ENCODE data around the gene FAT1.

DNA sequence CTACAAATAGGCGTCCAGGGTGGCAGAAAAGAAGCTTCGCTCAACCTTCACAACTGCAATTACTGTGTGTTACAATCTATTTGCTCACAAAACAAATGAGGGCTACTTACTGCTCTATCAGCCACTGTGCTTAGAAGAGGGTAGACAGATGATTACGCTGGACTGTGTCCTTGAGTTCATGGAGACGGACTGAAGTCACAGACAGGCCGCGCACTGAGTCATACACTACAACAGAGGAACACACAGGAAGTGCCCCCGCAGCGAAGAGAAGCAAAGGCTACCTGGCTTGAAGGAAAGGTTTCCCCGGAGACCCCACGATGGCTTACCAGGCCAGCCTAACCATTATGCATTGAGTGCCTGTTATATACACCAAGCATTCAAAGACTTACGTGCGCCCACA, 25.6 kb downstream of the FAT1 start:
- TF ChIP-seq, protein P1, sequence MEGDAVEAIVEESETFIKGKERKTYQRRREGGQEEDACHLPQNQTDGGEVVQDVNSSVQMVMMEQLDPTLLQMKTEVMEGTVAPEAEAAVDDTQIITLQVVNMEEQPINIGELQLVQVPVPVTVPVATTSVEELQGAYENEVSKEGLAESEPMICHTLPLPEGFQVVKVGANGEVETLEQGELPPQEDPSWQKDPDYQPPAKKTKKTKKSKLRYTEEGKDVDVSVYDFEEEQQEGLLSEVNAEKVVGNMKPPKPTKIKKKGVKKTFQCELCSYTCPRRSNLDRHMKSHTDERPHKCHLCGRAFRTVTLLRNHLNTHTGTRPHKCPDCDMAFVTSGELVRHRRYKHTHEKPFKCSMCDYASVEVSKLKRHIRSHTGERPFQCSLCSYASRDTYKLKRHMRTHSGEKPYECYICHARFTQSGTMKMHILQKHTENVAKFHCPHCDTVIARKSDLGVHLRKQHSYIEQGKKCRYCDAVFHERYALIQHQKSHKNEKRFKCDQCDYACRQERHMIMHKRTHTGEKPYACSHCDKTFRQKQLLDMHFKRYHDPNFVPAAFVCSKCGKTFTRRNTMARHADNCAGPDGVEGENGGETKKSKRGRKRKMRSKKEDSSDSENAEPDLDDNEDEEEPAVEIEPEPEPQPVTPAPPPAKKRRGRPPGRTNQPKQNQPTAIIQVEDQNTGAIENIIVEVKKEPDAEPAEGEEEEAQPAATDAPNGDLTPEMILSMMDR (conservative IDR thresholded peaks at IDR 0.05; ENCODE audit: low read length) = no peak
- TF ChIP-seq EZH2phosphoT487 (IDR thresholded peaks at IDR 0.05; ENCODE audit: borderline replicate concordance, low read depth, low read length) = no peak

Data from OCI-LY7 (cell line).